Transverse colon (tissue), 4 donors: ENCODE measurements around the gene CHMP1A.
"Not testable (repeated sequence)": the region's sequence is repeated elsewhere in the genome, so short reads cannot be mapped to it uniquely, and the experiment has no call there.

Experiments used
- CTCF ChIP-seq, 5 experiments: fragments of 200-600 bp in 3 of 5; fragments of 450-650 bp in 2 of 5; sonication (generic) in 3 of 5; IDR thresholded peaks; 1 replicate in 2 of 5; 2 replicates in 3 of 5; pipeline ENCODE4 v1.5.1; 2016 to 2017; ENCODE audit warnings: antibody characterized with exemption in 5 of 5, inconsistent platforms in 3 of 5, mild to moderate bottlenecking in 2 of 5, moderate library complexity in 1 of 5
- POLR2A ChIP-seq: fragments of 450-650 bp; IDR thresholded peaks from one replicate; pipeline ENCODE4 v1.6.1; 2016; ENCODE audit warnings: antibody characterized with exemption, mild to moderate bottlenecking, moderate library complexity
- POLR2AphosphoS5 ChIP-seq, 3 donors: sonication (generic); formaldehyde crosslinking; IDR thresholded peaks; one replicate each; pipeline ENCODE4 v1.6.1; 2016; ENCODE audit warnings: antibody characterized with exemption in 3 of 3

DNA sequence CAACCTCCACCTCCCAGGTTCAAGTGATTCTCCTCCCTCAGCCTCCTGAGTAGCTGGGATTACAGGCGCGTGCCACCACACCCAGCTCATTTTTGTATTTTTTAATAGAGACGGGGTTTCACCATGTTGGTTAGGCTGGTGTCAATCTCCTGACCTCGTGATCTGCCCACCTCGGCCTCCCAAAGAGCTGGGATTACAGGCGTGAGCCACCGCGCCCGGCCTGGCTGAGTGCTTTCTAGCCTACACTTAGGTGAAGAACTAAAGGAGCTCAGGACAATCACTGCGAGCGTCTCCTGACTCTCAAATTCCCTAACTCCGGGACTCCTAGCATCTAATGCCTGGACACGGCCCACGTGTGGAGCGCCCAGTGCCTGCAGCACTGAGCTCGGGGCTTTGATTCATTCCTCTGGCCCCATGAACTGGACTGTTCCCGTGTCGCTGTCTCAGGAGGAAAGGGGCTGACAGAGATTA, 42.2 kb upstream of the CHMP1A start:
- not testable (repeated sequence) for TF ChIP-seq POLR2A; CTCF (IDR thresholded peaks at IDR 0.05); POLR2AphosphoS5 (IDR thresholded peaks at IDR 0.05)
